Measurements from ENCODE around the gene SIDT2.

- no peak for TF ChIP-seq CTCF (conservative IDR thresholded peaks at IDR 0.05; ENCODE audit: low read length)
- TF ChIP-seq EZH2phosphoT487 (IDR thresholded peaks at IDR 0.05; ENCODE audit: borderline replicate concordance, low read depth, low read length), result no peak
These were observed 5.3 kb downstream of the SIDT2 start for GRCh38 chr11:117183724-117184349.

Data from OCI-LY7 (cell line).